CD14-positive monocyte (primary cell): ENCODE results near the gene PIP5K1B. TPM values are rescaled to one million over a fixed set of nuclear protein-coding genes. Genes with fewer than 3 reads are reported as not detected.

Experiments
- DNase-seq, 3 donors: peaks; one replicate each; pipeline ENCODE4 v3.0.0-alpha.2; 2011 to 2022
- H2AFZ ChIP-seq: 2 replicates; pipeline ENCODE4 v1.6.0; 2012; ENCODE audit warnings: mild to moderate bottlenecking, low read depth, low read length, inconsistent platforms; ENCODE audit not compliant: insufficient read depth, poor library complexity, severe bottlenecking
- H3K27ac ChIP-seq, 2 donors: 1 replicate in 1 of 2; 2 replicates in 1 of 2; pipeline ENCODE4 v1.5.1; 2012 to 2013; ENCODE audit warnings: low read length in 2 of 2, control low read depth in 1 of 2, inconsistent platforms in 1 of 2, low read depth in 1 of 2, mild to moderate bottlenecking in 1 of 2
- H3K27me3 ChIP-seq, 2 donors: one replicate each; pipeline versions ENCODE4 v1.6.0 to v1.6.1; 2011 to 2013; ENCODE audit warnings: low read length in 2 of 2; ENCODE audit not compliant: control insufficient read depth in 2 of 2, insufficient read depth in 2 of 2
- H3K36me3 ChIP-seq, 2 donors: replicated peaks in 1 of 2; 1 replicate in 1 of 2; 2 replicates in 1 of 2; pipeline versions ENCODE4 v1.5.1 to v1.6.1; 2012 to 2013; ENCODE audit warnings: low read length in 2 of 2, control low read depth in 1 of 2, inconsistent platforms in 1 of 2, mild to moderate bottlenecking in 1 of 2; ENCODE audit not compliant: insufficient read depth in 2 of 2, control insufficient read depth in 1 of 2
- H3K4me1 ChIP-seq, 2 donors: 1 replicate in 1 of 2; 2 replicates in 1 of 2; pipeline versions ENCODE4 v1.5.1 to v1.6.1; 2012 to 2013; ENCODE audit warnings: low read length in 2 of 2, control low read depth in 1 of 2, inconsistent platforms in 1 of 2, mild to moderate bottlenecking in 1 of 2, moderate library complexity in 1 of 2; ENCODE audit not compliant: insufficient read depth in 2 of 2, control insufficient read depth in 1 of 2
- H3K4me2 ChIP-seq: replicated peaks from 2 replicates; pipeline ENCODE3; 2012; ENCODE audit warnings: low read length, moderate library complexity, mild to moderate bottlenecking; ENCODE audit not compliant: poor library complexity, severe bottlenecking; ENCODE audit errors: extremely low read depth
- H3K4me3 ChIP-seq, 3 experiments: fragments of 200-600 bp in 1 of 3; sonication (generic) in 1 of 3; replicated peaks in 1 of 3; 1 replicate in 2 of 3; 2 replicates in 1 of 3; pipeline ENCODE4 v1.5.1; 2011 to 2013; ENCODE audit warnings: low read length in 3 of 3, mild to moderate bottlenecking in 3 of 3, control low read depth in 2 of 3, low read depth in 2 of 3, inconsistent platforms in 1 of 3, moderate library complexity in 1 of 3
- H3K79me2 ChIP-seq: 2 replicates; pipeline ENCODE4 v1.6.0; 2012; ENCODE audit warnings: mild to moderate bottlenecking, control low read depth, inconsistent platforms, low read length, moderate library complexity; ENCODE audit not compliant: insufficient read depth
- H3K9ac ChIP-seq: 2 replicates; pipeline ENCODE4 v1.6.0; 2017; ENCODE audit warnings: low read length, mild to moderate bottlenecking; ENCODE audit not compliant: insufficient read depth, poor library complexity, severe bottlenecking
- H3K9me3 ChIP-seq, 2 donors: replicated peaks in 1 of 2; 1 replicate in 1 of 2; 2 replicates in 1 of 2; pipeline versions ENCODE4 v1.5.1 to v1.6.1; 2012 to 2013; ENCODE audit warnings: low read length in 2 of 2, control low read depth in 1 of 2; ENCODE audit not compliant: control insufficient read depth in 1 of 2, insufficient read depth in 1 of 2
- H4K20me1 ChIP-seq: 2 replicates; pipeline ENCODE4 v1.6.0; 2012; ENCODE audit warnings: mild to moderate bottlenecking, low read length, control low read depth, moderate library complexity; ENCODE audit not compliant: insufficient read depth
- H3K27ac Mint-ChIP-seq, 7 donors: one replicate each; pipeline ENCODE4 v1.8.0; 2020; ENCODE audit warnings: mild to moderate bottlenecking in 7 of 7, mixed read lengths in 7 of 7, moderate library complexity in 6 of 7, inconsistent platforms in 2 of 7
- H3K27me3 Mint-ChIP-seq, 3 donors: one replicate each; pipeline ENCODE4 v1.8.0; 2021 to 2022; ENCODE audit warnings: low read depth in 3 of 3, mild to moderate bottlenecking in 3 of 3, mixed read lengths in 3 of 3, moderate library complexity in 3 of 3, inconsistent platforms in 1 of 3
- H3K36me3 Mint-ChIP-seq, 2 donors: one replicate each; pipeline ENCODE4 v1.8.0; 2020; ENCODE audit warnings: mixed read lengths in 2 of 2, inconsistent platforms in 1 of 2, mild to moderate bottlenecking in 1 of 2
- H3K4me1 Mint-ChIP-seq: one replicate; pipeline ENCODE4 v1.8.0; 2020; ENCODE audit warnings: mild to moderate bottlenecking, mixed read lengths
- H3K4me3 Mint-ChIP-seq, 2 donors: one replicate each; pipeline ENCODE4 v1.8.0; 2020; ENCODE audit warnings: mild to moderate bottlenecking in 2 of 2, mixed read lengths in 2 of 2, moderate library complexity in 1 of 2
- H3K9me3 Mint-ChIP-seq, 7 donors: one replicate each; pipeline ENCODE4 v1.8.0; 2020 to 2022; ENCODE audit warnings: mixed read lengths in 7 of 7, mild to moderate bottlenecking in 6 of 7, moderate library complexity in 6 of 7, inconsistent platforms in 2 of 7
- WGBS: methylation state at CpG from one replicate; pipeline ENCODE4 v1.1.5; 2013; ENCODE audit warnings: missing lambda C conversion rate; ENCODE audit not compliant: insufficient coverage; 5-methylcytosine and 5-hydroxymethylcytosine counted together
- intact Hi-C, 2 donors: fragments of 100-400 bp; cut with micrococcal nuclease; formaldehyde crosslinking; loops; one replicate each; pipeline versions ENCODE4 v1.15.0 to v1.15.1; 2023
- polyA plus RNA-seq, 3 donors: library from polyadenylated mRNA; depleted of rRNA in 1 of 3; unstranded in 2 of 3; stranded (reverse) in 1 of 3; fragments of 300-500 nt in 2 of 3; fragments of >200 nt in 1 of 3; fragmentation: Illumina TruSeq in 2 of 3; gene quantifications; 1 replicate in 2 of 3; 2 replicates in 1 of 3; pipeline ENCODE4 v1.2.3, GENCODE V29; 2012 to 2021
- TF ChIP-seq, protein P1 (sequence below): fragments of 200-600 bp; IDR thresholded peaks from one replicate; pipeline ENCODE4 v1.8.0; 2022; ENCODE audit warnings: antibody characterized with exemption, mild to moderate bottlenecking

PIP5K1B gene
- polyA plus RNA-seq, 3 donors: 0.18 to 4.1 (median 0.87) TPM

GRCh38 chr9:68999393-69000105 lies 294.5 kb downstream of the PIP5K1B start:
- H3K9me3 Mint-ChIP-seq: peaks cover 0 to 2% (median 0%) of the 10 kb centered on the region in 7 donors
- H3K27me3 Mint-ChIP-seq: peaks cover 0 to 1% (median 0%) of the 10 kb centered on the region in 3 donors
- Histone ChIP-seq H2AFZ (no peak overlapping the region), H3K9ac (no peak overlapping the region), H3K27me3 (no peaks in the 10 kb centered on the region), H3K36me3 (no peaks in the 10 kb centered on the region), H4K20me1 (no peaks in the 10 kb centered on the region), H3K9me3 (no peaks in the 10 kb centered on the region), H3K4me2 (no peak overlapping the region), H3K4me3 (no peak overlapping the region), H3K4me1 (peaks cover 35 to 37% of the 10 kb centered on the region in 2 donors), H3K79me2 (no peaks in the 10 kb centered on the region), H3K27ac (no peak overlapping the region)
- peak overlapping the region in 1 of 7 donors; percentile 62 for H3K27ac Mint-ChIP-seq
- intact Hi-C loops: loop anchor here (2.0 to 10.0 kb wide), 5 partner anchors 95 to 417 kb away; partner anchors contain the start of gene PIP5K1B (in 1 of the 2)
- no peak overlapping the region for H3K4me3 Mint-ChIP-seq
- peaks cover 0 to 3% of the 10 kb centered on the region in 2 donors for H3K36me3 Mint-ChIP-seq
- DNase-seq: peak; percentile 66 to 78 (median 75)
- TF ChIP-seq, protein P1, sequence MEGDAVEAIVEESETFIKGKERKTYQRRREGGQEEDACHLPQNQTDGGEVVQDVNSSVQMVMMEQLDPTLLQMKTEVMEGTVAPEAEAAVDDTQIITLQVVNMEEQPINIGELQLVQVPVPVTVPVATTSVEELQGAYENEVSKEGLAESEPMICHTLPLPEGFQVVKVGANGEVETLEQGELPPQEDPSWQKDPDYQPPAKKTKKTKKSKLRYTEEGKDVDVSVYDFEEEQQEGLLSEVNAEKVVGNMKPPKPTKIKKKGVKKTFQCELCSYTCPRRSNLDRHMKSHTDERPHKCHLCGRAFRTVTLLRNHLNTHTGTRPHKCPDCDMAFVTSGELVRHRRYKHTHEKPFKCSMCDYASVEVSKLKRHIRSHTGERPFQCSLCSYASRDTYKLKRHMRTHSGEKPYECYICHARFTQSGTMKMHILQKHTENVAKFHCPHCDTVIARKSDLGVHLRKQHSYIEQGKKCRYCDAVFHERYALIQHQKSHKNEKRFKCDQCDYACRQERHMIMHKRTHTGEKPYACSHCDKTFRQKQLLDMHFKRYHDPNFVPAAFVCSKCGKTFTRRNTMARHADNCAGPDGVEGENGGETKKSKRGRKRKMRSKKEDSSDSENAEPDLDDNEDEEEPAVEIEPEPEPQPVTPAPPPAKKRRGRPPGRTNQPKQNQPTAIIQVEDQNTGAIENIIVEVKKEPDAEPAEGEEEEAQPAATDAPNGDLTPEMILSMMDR: peak; percentile 85
- H3K4me1 Mint-ChIP-seq: peaks cover 43% of the 10 kb centered on the region
- 42% methylated on average over 4 of the region's 10 CpGs for whole genome bisulfite sequencing

DNA sequence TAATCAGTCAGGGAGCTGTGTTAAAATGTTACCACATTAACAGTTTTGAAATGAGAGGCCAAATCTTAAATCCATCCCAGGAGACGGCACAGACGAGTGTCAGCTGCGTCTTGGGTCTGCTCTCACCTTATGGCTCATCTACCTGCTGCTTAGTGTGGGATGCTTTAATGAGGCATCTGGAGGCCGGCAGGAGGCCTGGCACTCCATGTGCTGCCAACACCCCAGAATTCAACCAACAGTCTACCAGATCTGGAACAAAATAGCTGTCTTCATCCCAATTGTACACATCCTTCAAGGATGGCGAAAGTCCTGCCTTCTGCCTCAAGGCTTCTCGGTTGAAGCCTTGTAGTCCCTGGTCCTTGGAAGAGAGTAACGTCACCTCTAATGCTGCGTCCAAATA lies 296.9 kb downstream of the PIP5K1B start:
- DNase-seq: no peak
- H4K20me1 ChIP-seq: no peaks in the 10 kb centered on the region
- no peaks in the 10 kb centered on the region for H3K9me3 ChIP-seq
- 100% methylated on average over 3 of the region's 8 CpGs for WGBS
- no peak overlapping the region for H3K27ac ChIP-seq
- no peak overlapping the region for H3K4me3 ChIP-seq
- no peaks in the 10 kb centered on the region for H3K27me3 ChIP-seq
- H3K27me3 Mint-ChIP-seq: peaks cover 0 to 4% (median 0%) of the 10 kb centered on the region in 3 donors
- H3K9me3 Mint-ChIP-seq: peaks cover 0 to 2% (median 0%) of the 10 kb centered on the region in 7 donors
- H2AFZ ChIP-seq: no peak overlapping the region
- intact Hi-C loops: loop anchor here in 1 of 2 donors (5.0 kb wide), 1 partner anchor 420 kb away; no protein-coding TSS in a partner anchor
- no peak overlapping the region for H3K27ac Mint-ChIP-seq
- no peak overlapping the region for H3K9ac ChIP-seq
- H3K36me3 ChIP-seq: no peaks in the 10 kb centered on the region
- TF ChIP-seq, protein P1: no peak
- no peaks in the 10 kb centered on the region for H3K79me2 ChIP-seq
- peaks cover 25% of the 10 kb centered on the region for H3K4me1 Mint-ChIP-seq
- no peak overlapping the region for H3K4me2 ChIP-seq
- H3K4me3 Mint-ChIP-seq: no peak overlapping the region
- H3K4me1 ChIP-seq: peaks cover 17 to 20% of the 10 kb centered on the region in 2 donors
- H3K36me3 Mint-ChIP-seq: peaks cover 1 to 3% of the 10 kb centered on the region in 2 donors
